Cardiac muscle cell (in vitro differentiated cells and primary cell): ENCODE data around the gene IL19. TPM values are rescaled to one million over a fixed set of nuclear protein-coding genes. Genes with fewer than 3 reads are reported as not detected.

ENCODE experiments used
- DNase-seq, 2 donors: peaks; one replicate each; pipeline versions ENCODE4 v3.0.0 to v3.0.0-alpha.2; 2010 to 2017; ENCODE audit warnings: low read depth in 1 of 2, low spot score in 1 of 2
- H3K27ac ChIP-seq: fragments of 200-600 bp; sonication (generic); 2 replicates; pipeline ENCODE4 v1.5.1; 2016
- H3K27me3 ChIP-seq: fragments of 200-600 bp; sonication (generic); 2 replicates; pipeline ENCODE4 v1.6.0; 2016; ENCODE audit warnings: control low read depth
- H3K36me3 ChIP-seq: fragments of 200-600 bp; sonication (generic); 2 replicates; pipeline ENCODE4 v1.5.1; 2016; ENCODE audit warnings: control low read depth
- H3K4me1 ChIP-seq: fragments of 200-600 bp; sonication (generic); 2 replicates; pipeline ENCODE4 v1.8.1; 2017; ENCODE audit warnings: low read depth, mild to moderate bottlenecking, mixed run types
- H3K4me3 ChIP-seq: fragments of 200-600 bp; sonication (generic); 2 replicates; pipeline ENCODE4 v1.5.1; 2016; ENCODE audit warnings: mild to moderate bottlenecking
- H3K9me3 ChIP-seq: fragments of 200-600 bp; sonication (generic); 2 replicates; pipeline ENCODE4 v1.5.1; 2017; ENCODE audit warnings: low read depth, mild to moderate bottlenecking, control low read depth
- CTCF ChIP-seq: IDR thresholded peaks from 2 replicates; pipeline ENCODE4 v1.5.1; 2012; ENCODE audit warnings: low read depth, mild to moderate bottlenecking, low read length
- polyA plus RNA-seq: library from polyadenylated mRNA; unstranded; fragments of >200 nt; fragmentation: Nextera tagmentation; extraction: Ambion mirVana; gene quantifications from 2 replicates; pipeline ENCODE4 v1.2.1, GENCODE V29; 2016
- total RNA-seq: library from RNA; depleted of rRNA; stranded (reverse); fragments of >200 nt; gene quantifications from 2 replicates; pipeline ENCODE4 v1.2.3, GENCODE V29; 2016

IL19 gene
- total and polyA plus RNA-seq, 2 experiments from 2014 or later = not detected

- Histone ChIP-seq H3K9me3 (no peaks in the 10 kb centered on the region), H3K4me1 (peaks cover 8% of the 10 kb centered on the region), H3K36me3 (no peaks in the 10 kb centered on the region), H3K27me3 (no peaks in the 10 kb centered on the region), H3K4me3 (no peak overlapping the region), H3K27ac (no peak overlapping the region)
- DNase-seq = no peak
- TF ChIP-seq CTCF = no peak
Observed at GRCh38 chr1:206842854-206843253, 72.3 kb downstream of the IL19 start.

GRCh38 chr1:206843626-206844025 lies 73.1 kb downstream of the IL19 start:
- no peak for DNase-seq

GRCh38 chr1:206846487-206846886 lies 75.9 kb downstream of the IL19 start:
- Histone ChIP-seq H3K27me3 (no peaks in the 10 kb centered on the region), H3K36me3 (no peaks in the 10 kb centered on the region), H3K9me3 (no peaks in the 10 kb centered on the region), H3K4me3 (no peak overlapping the region), H3K4me1 (peaks cover 10% of the 10 kb centered on the region), H3K27ac (no peak overlapping the region)
- no peak for TF ChIP-seq CTCF
- no peak for DNase-seq

More at GRCh38 chr1:206843626-206844025, 73.1 kb downstream of the IL19 start:
- Histone ChIP-seq H3K27me3 (no peaks in the 10 kb centered on the region), H3K9me3 (no peaks in the 10 kb centered on the region), H3K4me3 (no peak overlapping the region), H3K27ac (no peak overlapping the region), H3K36me3 (no peaks in the 10 kb centered on the region), H3K4me1 (peaks cover 10% of the 10 kb centered on the region)
- TF ChIP-seq CTCF = no peak

- Histone ChIP-seq H3K27ac (peak overlapping the region; percentile 69), H3K36me3 (no peaks in the 10 kb centered on the region), H3K4me1 (peaks cover 10% of the 10 kb centered on the region), H3K4me3 (no peak overlapping the region), H3K9me3 (no peaks in the 10 kb centered on the region), H3K27me3 (no peaks in the 10 kb centered on the region)
- no peak for DNase-seq
- no peak for TF ChIP-seq CTCF
Observed at GRCh38 chr1:206847337-206847834, 76.8 kb downstream of the IL19 start.

GRCh38 chr1:206847946-206848345 lies 77.4 kb downstream of the IL19 start:
- DNase-seq = no peak
- H3K9me3 ChIP-seq = no peaks in the 10 kb centered on the region

More at GRCh38 chr1:206847946-206848345, 77.4 kb downstream of the IL19 start:
- H3K27ac ChIP-seq = peak overlapping the region; percentile 69
- H3K4me3 ChIP-seq = no peak overlapping the region
- no peak for TF ChIP-seq CTCF
- H3K27me3 ChIP-seq = no peaks in the 10 kb centered on the region
- no peaks in the 10 kb centered on the region for H3K36me3 ChIP-seq
- H3K4me1 ChIP-seq = peaks cover 10% of the 10 kb centered on the region
